GM12891 (cell line): Measurements from ENCODE around the gene PSME3IP1.
A peak's percentile ranks its signal among the peaks of the same experiment; 100 is the strongest.

ENCODE experiments used
- DNase-seq: peaks from one replicate; pipeline ENCODE4 v3.0.0; 2011; ENCODE audit warnings: low spot score; ENCODE audit not compliant: insufficient read length
- FAIRE-seq: peaks from 2 replicates; lab custom pipeline; 2011; peaks lifted over from hg19 to GRCh38; lab: Jason Lieb, UNC
- PAX5 ChIP-seq: IDR thresholded peaks from 2 replicates; pipeline ENCODE4 v1.6.1; 2011; ENCODE audit warnings: low read length, moderate library complexity, mild to moderate bottlenecking; ENCODE audit not compliant: insufficient read depth, severe bottlenecking
- POLR2A ChIP-seq: IDR thresholded peaks from 2 replicates; pipeline ENCODE4 v1.6.1; 2011; ENCODE audit warnings: low read depth, low read length, control low read depth
- POLR2AphosphoS5 ChIP-seq: IDR thresholded peaks from 2 replicates; pipeline ENCODE4 v1.6.1; 2011; ENCODE audit warnings: low read depth, low read length, control low read depth
- POU2F2 ChIP-seq: IDR thresholded peaks from 2 replicates; pipeline ENCODE4 v1.6.1; 2011; ENCODE audit warnings: low read depth, mild to moderate bottlenecking, control low read depth, low read length, moderate library complexity
- SPI1 ChIP-seq: IDR thresholded peaks from 2 replicates; pipeline ENCODE4 v1.6.1; 2011; ENCODE audit warnings: low read depth, low read length, control low read depth
- TAF1 ChIP-seq: IDR thresholded peaks from 2 replicates; pipeline ENCODE4 v1.6.1; 2011; ENCODE audit warnings: low read depth, low read length, control low read depth

The PSME3IP1 gene

DNA sequence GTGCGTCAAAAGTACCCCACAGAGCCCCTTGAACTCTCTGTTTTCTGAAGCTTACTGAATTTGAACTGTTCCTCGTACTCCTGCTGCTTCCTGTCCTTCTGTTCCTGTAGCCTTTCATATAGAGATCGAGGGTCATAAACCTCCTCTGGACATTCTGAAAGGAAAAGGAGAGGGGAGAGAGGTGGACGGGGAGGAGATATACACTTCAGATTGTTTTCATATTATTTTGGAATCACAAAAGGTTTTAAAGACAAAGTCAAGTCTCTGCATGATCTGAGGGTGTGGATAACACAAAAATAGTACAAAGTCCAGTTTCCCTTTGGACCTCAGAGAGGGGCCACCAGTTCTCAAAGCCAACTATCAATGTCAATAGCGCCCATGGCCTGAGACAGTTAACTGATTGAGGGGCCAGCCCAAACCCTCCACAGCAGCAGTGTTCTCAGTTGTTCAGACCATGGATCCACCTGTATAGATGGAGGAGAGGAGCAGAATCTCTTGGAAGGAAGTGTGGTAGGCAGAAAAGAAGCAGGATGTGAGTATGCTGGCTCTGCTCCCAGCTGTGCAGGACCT, 13.0 kb downstream of the PSME3IP1 start:
- DNase-seq, result no peak
- no peak for FAIRE-seq
- TF ChIP-seq POLR2A (no peak), POLR2AphosphoS5 (no peak), TAF1 (no peak), POU2F2 (no peak), SPI1 (no peak), PAX5 (no peak)

DNA sequence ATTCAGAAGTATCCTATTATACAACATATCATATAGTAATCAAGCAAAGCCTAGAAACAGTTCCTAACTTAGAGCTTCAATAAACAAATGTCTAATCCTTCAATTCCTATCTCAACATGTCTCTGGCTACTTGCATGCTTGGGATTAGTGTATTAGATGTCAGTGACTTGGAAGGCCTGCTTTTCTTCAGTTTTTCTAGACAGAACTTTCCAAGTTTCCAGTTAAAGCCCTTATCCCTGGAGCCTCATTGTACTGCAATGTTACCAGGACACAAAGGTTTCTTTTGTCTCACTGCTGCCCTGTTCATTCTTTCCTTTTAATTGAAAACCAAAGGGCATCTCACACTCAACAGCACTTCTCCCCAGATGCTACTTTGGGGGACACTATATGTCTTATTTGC, 16.5 kb downstream of the PSME3IP1 start:
- DNase-seq, result no peak
- TF ChIP-seq POLR2AphosphoS5 (no peak), SPI1 (no peak), POU2F2 (no peak), POLR2A (no peak), TAF1 (no peak), PAX5 (no peak)
- FAIRE-seq, result no peak

DNA sequence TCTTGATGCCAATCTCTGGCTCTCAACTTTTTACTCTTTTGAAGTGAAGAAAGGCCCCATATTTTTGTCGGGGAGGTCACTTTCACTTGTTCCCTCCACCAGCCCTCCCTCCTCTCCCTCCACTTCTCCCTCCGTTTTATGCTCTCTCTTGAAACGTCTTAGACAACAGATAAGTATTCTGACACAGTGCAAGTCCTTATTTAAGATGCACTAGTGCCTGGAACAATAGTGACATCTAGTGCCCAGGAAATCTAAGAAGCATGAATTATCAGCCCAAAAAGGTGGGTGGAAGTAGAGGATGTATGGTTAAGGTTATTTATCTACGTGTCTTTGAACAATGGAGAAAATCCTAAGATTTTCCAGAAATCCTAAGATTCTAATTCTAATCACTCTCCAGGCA, 17.9 kb downstream of the PSME3IP1 start:
- TF ChIP-seq POLR2A (no peak), TAF1 (no peak), SPI1 (no peak), POLR2AphosphoS5 (no peak), POU2F2 (no peak), PAX5 (no peak)
- FAIRE-seq (peak; percentile 79), DNase-seq (no peak)

DNA sequence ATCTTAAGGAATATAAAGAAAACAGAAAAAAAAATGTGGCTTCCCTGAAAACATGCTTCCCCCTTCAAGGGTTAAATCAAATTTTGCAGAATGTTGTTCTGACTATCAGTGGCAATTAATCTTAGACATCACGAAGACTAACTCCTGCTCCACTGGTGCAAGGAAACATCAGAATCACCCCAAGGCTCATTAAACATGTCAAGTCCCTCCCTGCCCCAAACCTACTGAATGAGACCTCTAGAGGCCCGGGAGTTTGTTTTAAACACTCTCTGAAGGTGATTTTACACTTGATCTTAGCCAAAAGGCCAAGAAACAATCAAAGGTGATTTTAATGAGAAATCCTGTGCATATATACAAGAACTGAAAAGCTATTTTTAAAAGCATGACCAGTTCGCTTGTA, 18.3 kb downstream of the PSME3IP1 start:
- TF ChIP-seq POLR2A, result no peak
- TF ChIP-seq TAF1, result no peak
- no peak for TF ChIP-seq SPI1
- TF ChIP-seq POLR2AphosphoS5, result no peak
- no peak for TF ChIP-seq PAX5
- TF ChIP-seq POU2F2, result no peak
- no peak for FAIRE-seq

DNA sequence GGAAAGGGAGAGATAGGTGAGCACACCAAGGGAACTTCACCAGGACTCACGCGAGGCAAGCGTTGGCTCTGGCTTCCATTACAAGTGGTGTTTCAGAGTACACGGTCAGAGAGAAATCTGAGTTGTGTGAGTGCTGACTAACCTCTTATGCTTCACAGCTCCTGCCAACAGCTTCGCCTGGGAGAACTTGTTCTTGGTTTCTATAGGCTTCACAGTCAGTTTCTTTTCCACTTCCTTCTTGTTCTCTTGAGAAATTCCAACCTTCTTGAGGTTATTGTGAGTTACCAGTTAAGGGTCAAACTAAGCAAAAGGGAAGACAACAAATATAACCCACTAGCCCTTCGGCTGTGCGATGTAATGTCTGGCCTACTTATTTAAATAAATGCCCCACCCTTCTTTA, 18.9 kb downstream of the PSME3IP1 start:
- TF ChIP-seq SPI1, result peak; percentile 60
- no peak for TF ChIP-seq PAX5
- FAIRE-seq, result peak; percentile 74
- no peak for DNase-seq

More for the DNA sequence above, 18.3 kb downstream of the PSME3IP1 start:
- no peak for DNase-seq

DNA sequence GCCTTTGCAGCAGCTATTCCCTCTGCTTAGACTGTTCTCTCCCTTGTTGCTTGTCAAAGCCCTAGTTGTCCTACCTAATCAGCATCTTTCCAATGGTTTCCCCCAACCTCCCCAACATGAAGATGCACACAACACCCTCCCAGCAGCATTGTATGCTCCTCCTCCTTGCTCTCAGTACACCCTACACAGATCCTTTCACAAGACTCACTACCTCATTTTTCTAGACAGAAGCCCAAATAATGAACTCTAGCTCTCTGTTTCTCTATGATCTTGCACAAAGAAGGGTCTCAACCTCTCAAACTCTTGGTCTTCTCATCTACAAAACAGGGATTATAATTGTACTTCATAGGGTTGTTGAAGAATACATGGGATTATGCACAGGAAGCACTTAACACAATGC, 19.4 kb downstream of the PSME3IP1 start:
- TF ChIP-seq SPI1 (no peak), POLR2A (no peak)
- FAIRE-seq, result no peak
- no peak for DNase-seq

DNA sequence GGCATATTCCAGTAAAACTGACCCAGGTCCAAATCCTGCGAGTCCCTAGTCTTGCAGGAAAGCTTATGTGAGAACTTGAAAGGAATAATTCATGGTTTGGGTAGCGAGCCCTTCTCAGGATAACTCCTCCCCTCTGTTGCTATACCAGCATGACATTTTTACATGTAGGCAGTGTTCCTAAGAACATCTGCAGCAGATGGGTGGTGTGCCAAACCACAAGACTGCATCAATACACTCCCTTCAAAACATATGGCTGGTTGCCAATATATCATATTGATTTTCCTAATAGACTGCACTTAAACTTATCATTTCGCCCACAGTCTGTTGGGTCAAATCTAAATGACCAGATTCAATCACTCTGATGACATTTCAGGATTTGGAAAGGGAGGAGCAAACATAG, 19.9 kb downstream of the PSME3IP1 start:
- DNase-seq, result no peak
- no peak for TF ChIP-seq PAX5
- TF ChIP-seq POLR2AphosphoS5, result no peak
- no peak for TF ChIP-seq POU2F2
- TF ChIP-seq SPI1, result no peak
- no peak for TF ChIP-seq TAF1
- TF ChIP-seq POLR2A, result no peak
- no peak for FAIRE-seq

DNA sequence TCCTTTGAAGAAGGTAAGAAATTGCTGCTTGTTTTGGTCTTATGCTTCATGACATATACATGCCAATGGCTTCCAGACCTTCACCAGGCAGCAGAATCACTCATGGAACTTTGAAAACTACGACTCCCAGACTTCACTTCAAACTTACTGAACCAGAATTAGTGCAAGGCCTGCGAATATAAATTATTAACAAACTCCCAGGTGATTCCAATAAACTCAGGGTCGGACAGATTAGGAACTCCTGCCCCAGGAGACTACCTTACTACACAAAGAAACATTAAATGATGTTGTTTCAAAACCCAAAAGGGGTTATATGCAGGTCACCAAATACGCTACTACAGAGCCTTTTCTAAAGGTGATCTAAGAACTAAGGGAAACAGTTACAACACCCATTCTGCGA, 20.4 kb downstream of the PSME3IP1 start:
- TF ChIP-seq POLR2AphosphoS5 (no peak), POLR2A (no peak), TAF1 (no peak), PAX5 (no peak), POU2F2 (no peak), SPI1 (no peak)
- FAIRE-seq, result no peak
- no peak for DNase-seq

DNA sequence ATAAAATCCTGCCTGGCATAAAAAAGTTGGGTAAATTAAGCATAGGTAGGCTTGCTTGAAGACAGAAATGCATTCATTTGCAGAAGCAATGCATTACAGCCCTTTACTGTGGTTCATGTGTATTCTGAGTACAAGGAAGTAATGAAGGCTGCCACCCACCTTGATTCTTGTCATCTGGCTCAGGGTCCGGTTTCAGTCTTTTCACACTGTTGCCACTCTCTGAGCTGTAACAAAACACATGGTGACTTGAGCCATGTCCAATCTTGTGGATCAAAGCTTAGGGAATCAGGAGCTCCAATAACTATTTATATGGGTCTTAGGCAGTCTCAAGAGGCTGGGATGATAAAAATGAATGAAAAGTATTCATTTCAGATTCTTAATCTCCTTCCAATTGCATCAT, 22.0 kb downstream of the PSME3IP1 start:
- DNase-seq (no peak), FAIRE-seq (no peak)
- TF ChIP-seq POLR2A (no peak), SPI1 (no peak), POLR2AphosphoS5 (no peak), POU2F2 (no peak), PAX5 (no peak), TAF1 (no peak)

DNA sequence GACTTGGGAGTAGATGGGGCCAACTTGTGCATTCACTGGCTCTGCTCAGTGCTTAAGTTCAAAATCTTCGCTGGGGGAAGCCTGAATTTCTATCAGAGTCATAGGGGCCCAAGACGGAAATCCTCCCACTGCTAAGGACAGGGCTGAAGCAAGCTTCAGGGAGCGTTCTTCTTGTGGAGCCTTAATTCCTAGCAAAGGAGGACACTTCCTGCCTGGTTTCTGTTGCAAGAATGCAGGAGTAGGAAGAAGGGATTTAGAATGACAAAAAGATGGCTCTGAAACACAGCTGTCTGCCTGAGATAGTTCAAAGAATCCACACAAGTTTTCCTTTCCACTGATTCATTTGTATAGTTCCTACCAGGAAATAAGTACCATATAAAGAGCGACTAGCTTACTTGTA, 26.4 kb downstream of the PSME3IP1 start:
- no peak for DNase-seq
- TF ChIP-seq POLR2AphosphoS5, result no peak
- no peak for TF ChIP-seq POU2F2
- no peak for TF ChIP-seq PAX5
- TF ChIP-seq TAF1, result no peak
- no peak for TF ChIP-seq POLR2A
- TF ChIP-seq SPI1, result no peak
- no peak for FAIRE-seq
